ENCODE results near the gene HIGD1A. TPM values are rescaled to one million over a fixed set of nuclear protein-coding genes. Genes with fewer than 3 reads are reported as not detected.

The HIGD1A gene
- polyA plus RNA-seq, 1 donor from 2014 or later: 350 TPM

DNA sequence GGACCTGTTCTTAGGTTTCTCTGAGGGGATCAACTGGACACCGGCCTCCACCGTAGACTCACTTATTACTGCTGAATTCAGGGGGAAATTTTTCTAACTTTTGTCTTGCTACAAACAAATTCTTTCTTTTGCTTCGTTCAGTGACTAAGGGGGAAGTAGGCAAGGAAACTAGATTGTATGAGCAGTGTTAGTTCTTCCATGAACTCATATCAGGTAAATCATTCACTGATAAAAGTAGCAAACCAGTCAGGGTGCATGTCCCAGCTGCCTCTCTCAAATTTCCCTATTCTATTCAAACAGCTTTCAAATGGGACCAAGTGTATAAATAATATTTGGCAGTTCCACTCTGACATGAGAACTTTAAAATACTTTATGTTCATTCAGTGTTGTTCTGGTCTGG, 23.9 kb downstream of the HIGD1A start:
- Histone ChIP-seq H3K27ac (ENCODE audit: low read length) (no peak overlapping the region), H3K9me2 (ENCODE audit: insufficient read depth, low read length) (no peaks in the 10 kb centered on the region), H3K9me3 (ENCODE audit: low read length) (no peaks in the 10 kb centered on the region), H2AFZ (ENCODE audit: low read depth, low read length) (no peak overlapping the region), H3K4me2 (ENCODE audit: low read length) (no peak overlapping the region), H4K20me1 (ENCODE audit: insufficient read depth) (no peaks in the 10 kb centered on the region), H3F3A (ENCODE audit: insufficient read depth, low read length, poor library complexity, severe bottlenecking) (no peaks in the 10 kb centered on the region), H3K36me3 (ENCODE audit: insufficient read depth, low read length) (no peaks in the 10 kb centered on the region), H3K4me3 (ENCODE audit: low read length) (no peak overlapping the region), H3K79me2 (replicated peaks; ENCODE audit: insufficient read depth, low read length) (no peaks in the 10 kb centered on the region), H3K27me3 (ENCODE audit: insufficient read depth, low read depth, low read length) (no peaks in the 10 kb centered on the region), H3K9ac (ENCODE audit: low read length) (no peak overlapping the region)
- TF ChIP-seq SMC3 (conservative IDR thresholded peaks at IDR 0.05; ENCODE audit: poor library complexity) (no peak), EP300 (conservative IDR thresholded peaks at IDR 0.05; ENCODE audit: poor library complexity, severe bottlenecking) (no peak), POLR2AphosphoS5 (IDR thresholded peaks at IDR 0.05) (no peak), TAF1 (IDR thresholded peaks at IDR 0.05; ENCODE audit: low read depth) (no peak), EZH2 (IDR thresholded peaks at IDR 0.05; ENCODE audit: borderline replicate concordance, insufficient read depth, low read length, poor library complexity, severe bottlenecking) (no peak), MXI1 (conservative IDR thresholded peaks at IDR 0.05; ENCODE audit: poor library complexity, severe bottlenecking) (no peak), RAD21 (conservative IDR thresholded peaks at IDR 0.05) (no peak)
- TF ChIP-seq, protein P1, sequence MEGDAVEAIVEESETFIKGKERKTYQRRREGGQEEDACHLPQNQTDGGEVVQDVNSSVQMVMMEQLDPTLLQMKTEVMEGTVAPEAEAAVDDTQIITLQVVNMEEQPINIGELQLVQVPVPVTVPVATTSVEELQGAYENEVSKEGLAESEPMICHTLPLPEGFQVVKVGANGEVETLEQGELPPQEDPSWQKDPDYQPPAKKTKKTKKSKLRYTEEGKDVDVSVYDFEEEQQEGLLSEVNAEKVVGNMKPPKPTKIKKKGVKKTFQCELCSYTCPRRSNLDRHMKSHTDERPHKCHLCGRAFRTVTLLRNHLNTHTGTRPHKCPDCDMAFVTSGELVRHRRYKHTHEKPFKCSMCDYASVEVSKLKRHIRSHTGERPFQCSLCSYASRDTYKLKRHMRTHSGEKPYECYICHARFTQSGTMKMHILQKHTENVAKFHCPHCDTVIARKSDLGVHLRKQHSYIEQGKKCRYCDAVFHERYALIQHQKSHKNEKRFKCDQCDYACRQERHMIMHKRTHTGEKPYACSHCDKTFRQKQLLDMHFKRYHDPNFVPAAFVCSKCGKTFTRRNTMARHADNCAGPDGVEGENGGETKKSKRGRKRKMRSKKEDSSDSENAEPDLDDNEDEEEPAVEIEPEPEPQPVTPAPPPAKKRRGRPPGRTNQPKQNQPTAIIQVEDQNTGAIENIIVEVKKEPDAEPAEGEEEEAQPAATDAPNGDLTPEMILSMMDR (IDR thresholded peaks at IDR 0.05; ENCODE audit: poor library complexity, severe bottlenecking): no peak
- TF ChIP-seq, protein P2, sequence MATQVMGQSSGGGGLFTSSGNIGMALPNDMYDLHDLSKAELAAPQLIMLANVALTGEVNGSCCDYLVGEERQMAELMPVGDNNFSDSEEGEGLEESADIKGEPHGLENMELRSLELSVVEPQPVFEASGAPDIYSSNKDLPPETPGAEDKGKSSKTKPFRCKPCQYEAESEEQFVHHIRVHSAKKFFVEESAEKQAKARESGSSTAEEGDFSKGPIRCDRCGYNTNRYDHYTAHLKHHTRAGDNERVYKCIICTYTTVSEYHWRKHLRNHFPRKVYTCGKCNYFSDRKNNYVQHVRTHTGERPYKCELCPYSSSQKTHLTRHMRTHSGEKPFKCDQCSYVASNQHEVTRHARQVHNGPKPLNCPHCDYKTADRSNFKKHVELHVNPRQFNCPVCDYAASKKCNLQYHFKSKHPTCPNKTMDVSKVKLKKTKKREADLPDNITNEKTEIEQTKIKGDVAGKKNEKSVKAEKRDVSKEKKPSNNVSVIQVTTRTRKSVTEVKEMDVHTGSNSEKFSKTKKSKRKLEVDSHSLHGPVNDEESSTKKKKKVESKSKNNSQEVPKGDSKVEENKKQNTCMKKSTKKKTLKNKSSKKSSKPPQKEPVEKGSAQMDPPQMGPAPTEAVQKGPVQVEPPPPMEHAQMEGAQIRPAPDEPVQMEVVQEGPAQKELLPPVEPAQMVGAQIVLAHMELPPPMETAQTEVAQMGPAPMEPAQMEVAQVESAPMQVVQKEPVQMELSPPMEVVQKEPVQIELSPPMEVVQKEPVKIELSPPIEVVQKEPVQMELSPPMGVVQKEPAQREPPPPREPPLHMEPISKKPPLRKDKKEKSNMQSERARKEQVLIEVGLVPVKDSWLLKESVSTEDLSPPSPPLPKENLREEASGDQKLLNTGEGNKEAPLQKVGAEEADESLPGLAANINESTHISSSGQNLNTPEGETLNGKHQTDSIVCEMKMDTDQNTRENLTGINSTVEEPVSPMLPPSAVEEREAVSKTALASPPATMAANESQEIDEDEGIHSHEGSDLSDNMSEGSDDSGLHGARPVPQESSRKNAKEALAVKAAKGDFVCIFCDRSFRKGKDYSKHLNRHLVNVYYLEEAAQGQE (IDR thresholded peaks at IDR 0.05; ENCODE audit: borderline replicate concordance): no peak

DNA sequence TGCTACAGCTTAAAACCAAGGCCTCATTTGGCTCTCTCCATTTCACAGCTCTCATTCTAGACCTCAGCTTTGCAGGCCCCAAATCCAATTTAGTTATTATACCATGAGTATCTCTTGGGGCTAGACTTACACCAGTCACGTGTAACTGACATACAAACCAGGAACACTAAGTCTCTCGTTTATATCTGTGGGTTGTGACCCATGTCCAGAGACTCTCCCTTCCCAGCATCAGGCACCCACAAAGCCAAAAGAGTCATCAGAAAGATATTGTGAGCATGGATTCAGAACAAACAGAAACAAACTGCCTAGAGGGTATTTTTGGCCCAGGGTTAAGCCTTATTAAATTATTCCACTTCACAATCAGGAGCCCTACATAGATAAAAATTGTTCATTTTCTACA, 25.6 kb downstream of the HIGD1A start:
- H3K9ac ChIP-seq (ENCODE audit: low read length): no peak overlapping the region
- H3K9me3 ChIP-seq (ENCODE audit: low read length): no peaks in the 10 kb centered on the region
- H3K27ac ChIP-seq (ENCODE audit: low read length): no peak overlapping the region
- H3K36me3 ChIP-seq (ENCODE audit: insufficient read depth, low read length): no peaks in the 10 kb centered on the region
- no peak overlapping the region for H3K4me2 ChIP-seq (ENCODE audit: low read length)
- no peaks in the 10 kb centered on the region for H3K27me3 ChIP-seq (ENCODE audit: insufficient read depth, low read depth, low read length)
- no peaks in the 10 kb centered on the region for H3K79me2 ChIP-seq (replicated peaks; ENCODE audit: insufficient read depth, low read length)
- no peaks in the 10 kb centered on the region for H3K9me2 ChIP-seq (ENCODE audit: insufficient read depth, low read length)
- H3K4me3 ChIP-seq (ENCODE audit: low read length): no peak overlapping the region
- no peaks in the 10 kb centered on the region for H3F3A ChIP-seq (ENCODE audit: insufficient read depth, low read length, poor library complexity, severe bottlenecking)
- no peak for TF ChIP-seq TAF1 (IDR thresholded peaks at IDR 0.05; ENCODE audit: low read depth)
- TF ChIP-seq, protein P1 (IDR thresholded peaks at IDR 0.05; ENCODE audit: poor library complexity, severe bottlenecking): no peak
- TF ChIP-seq MXI1 (conservative IDR thresholded peaks at IDR 0.05; ENCODE audit: poor library complexity, severe bottlenecking): no peak
- no peak for TF ChIP-seq RAD21 (conservative IDR thresholded peaks at IDR 0.05)
- no peak for TF ChIP-seq EP300 (conservative IDR thresholded peaks at IDR 0.05; ENCODE audit: poor library complexity, severe bottlenecking)
- no peak for TF ChIP-seq EZH2 (IDR thresholded peaks at IDR 0.05; ENCODE audit: borderline replicate concordance, insufficient read depth, low read length, poor library complexity, severe bottlenecking)
- TF ChIP-seq SMC3 (conservative IDR thresholded peaks at IDR 0.05; ENCODE audit: poor library complexity): no peak
- TF ChIP-seq POLR2AphosphoS5 (IDR thresholded peaks at IDR 0.05): no peak
- TF ChIP-seq, protein P2 (IDR thresholded peaks at IDR 0.05; ENCODE audit: borderline replicate concordance): no peak
- no peaks in the 10 kb centered on the region for H4K20me1 ChIP-seq (ENCODE audit: insufficient read depth)
- no peak overlapping the region for H2AFZ ChIP-seq (ENCODE audit: low read depth, low read length)

Data from neural cell (in vitro differentiated cells).